Measurements from ENCODE around the gene ERC2. TPM values are rescaled to one million over a fixed set of nuclear protein-coding genes. Genes with fewer than 3 reads are reported as not detected.

The ERC2 gene
- total RNA-seq, 6 donors from 2014 or later, result 0.67 to 14.7 (median 1.3) TPM

DNA sequence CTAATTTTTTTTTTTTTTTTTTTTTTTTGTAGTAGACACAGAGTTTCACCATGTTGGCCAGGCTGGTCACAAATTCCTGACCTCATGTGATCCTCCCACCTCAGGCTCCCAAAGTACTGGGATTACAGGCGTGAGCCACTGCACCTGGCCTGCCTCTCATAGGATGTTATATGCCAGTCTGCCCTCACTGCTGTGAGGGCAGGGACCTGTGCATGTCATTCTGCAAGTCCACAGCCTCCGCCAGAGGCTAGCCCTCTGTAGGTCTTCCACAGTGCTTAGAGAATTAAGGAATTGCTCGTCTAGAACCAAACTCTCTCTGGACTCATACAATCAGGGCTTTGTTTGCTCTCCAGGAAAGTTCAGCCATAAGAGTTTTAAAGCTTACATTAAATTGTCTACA is 817.3 kb downstream of the ERC2 start:
- Histone ChIP-seq H3K36me3 (no peaks in the 10 kb centered on the region), H3K4me3 (no peak overlapping the region), H3K27me3 (no peaks in the 10 kb centered on the region), H3K9me3 (no peaks in the 10 kb centered on the region), H3K27ac (no peak overlapping the region), H3K4me1 (no peaks in the 10 kb centered on the region)
- DNase-seq, result no peak
- 86 to 90% methylated on average over 3 of the region's 3 CpGs for WGBS, 2 donors
- TF ChIP-seq, protein P1, sequence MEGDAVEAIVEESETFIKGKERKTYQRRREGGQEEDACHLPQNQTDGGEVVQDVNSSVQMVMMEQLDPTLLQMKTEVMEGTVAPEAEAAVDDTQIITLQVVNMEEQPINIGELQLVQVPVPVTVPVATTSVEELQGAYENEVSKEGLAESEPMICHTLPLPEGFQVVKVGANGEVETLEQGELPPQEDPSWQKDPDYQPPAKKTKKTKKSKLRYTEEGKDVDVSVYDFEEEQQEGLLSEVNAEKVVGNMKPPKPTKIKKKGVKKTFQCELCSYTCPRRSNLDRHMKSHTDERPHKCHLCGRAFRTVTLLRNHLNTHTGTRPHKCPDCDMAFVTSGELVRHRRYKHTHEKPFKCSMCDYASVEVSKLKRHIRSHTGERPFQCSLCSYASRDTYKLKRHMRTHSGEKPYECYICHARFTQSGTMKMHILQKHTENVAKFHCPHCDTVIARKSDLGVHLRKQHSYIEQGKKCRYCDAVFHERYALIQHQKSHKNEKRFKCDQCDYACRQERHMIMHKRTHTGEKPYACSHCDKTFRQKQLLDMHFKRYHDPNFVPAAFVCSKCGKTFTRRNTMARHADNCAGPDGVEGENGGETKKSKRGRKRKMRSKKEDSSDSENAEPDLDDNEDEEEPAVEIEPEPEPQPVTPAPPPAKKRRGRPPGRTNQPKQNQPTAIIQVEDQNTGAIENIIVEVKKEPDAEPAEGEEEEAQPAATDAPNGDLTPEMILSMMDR (IDR thresholded peaks at IDR 0.05), result no peak
- TF ChIP-seq POLR2A (IDR thresholded peaks at IDR 0.05), result no peak
- no peak for TF ChIP-seq EP300 (IDR thresholded peaks at IDR 0.05)
- no peak for TF ChIP-seq POLR2AphosphoS5 (IDR thresholded peaks at IDR 0.05)
- no peak for ATAC-seq (ENCODE audit: low FRiP score in 2 of 2)

- no peak for ATAC-seq (ENCODE audit: low FRiP score in 2 of 2)
- H3K36me3 ChIP-seq, result no peaks in the 10 kb centered on the region
- TF ChIP-seq EP300 (IDR thresholded peaks at IDR 0.05) (no peak), POLR2AphosphoS5 (IDR thresholded peaks at IDR 0.05) (no peak), POLR2A (IDR thresholded peaks at IDR 0.05) (no peak)
- TF ChIP-seq, protein P1 (IDR thresholded peaks at IDR 0.05), result no peak
- DNase-seq, result no peak
- no peak overlapping the region for H3K4me3 ChIP-seq
- H3K27ac ChIP-seq, result no peak overlapping the region
- no peaks in the 10 kb centered on the region for H3K9me3 ChIP-seq
- H3K27me3 ChIP-seq, result no peaks in the 10 kb centered on the region
- WGBS, 2 donors, result 88 to 93% methylated on average over 4 of the region's 4 CpGs
- no peaks in the 10 kb centered on the region for H3K4me1 ChIP-seq
Observed at GRCh38 chr3:55650011-55650410, 818.3 kb downstream of the ERC2 start.

DNA sequence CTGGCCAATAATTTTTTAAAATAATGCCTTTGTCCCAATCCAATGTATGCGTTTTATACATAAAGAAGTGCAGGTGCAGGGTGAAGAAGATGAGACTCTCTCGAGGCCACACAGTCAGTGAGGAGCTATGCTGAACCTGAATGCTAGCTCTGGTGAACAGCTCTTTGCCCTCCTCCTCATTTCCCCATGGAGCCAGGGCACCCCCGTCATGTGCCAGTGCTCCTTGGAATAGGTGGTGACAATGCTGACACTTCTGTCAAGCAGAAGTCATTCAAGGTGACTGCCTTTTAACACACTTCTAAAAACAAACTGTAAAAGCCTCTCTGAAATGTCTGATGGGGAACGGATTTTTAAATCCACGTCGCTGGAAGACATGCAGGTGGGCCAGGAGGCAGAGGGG is 818.7 kb downstream of the ERC2 start:
- 77 to 79% methylated on average over 6 of the region's 6 CpGs for WGBS, 2 donors

GRCh38 chr3:55648591-55649318 is 819.5 kb downstream of the ERC2 start:
- WGBS, 2 donors, result 70 to 72% methylated on average over 5 to 7 of the region's 7 CpGs
- H3K9me3 ChIP-seq, result no peaks in the 10 kb centered on the region
- no peak overlapping the region for H3K4me3 ChIP-seq
- H3K36me3 ChIP-seq, result no peaks in the 10 kb centered on the region
- no peak for TF ChIP-seq POLR2AphosphoS5 (IDR thresholded peaks at IDR 0.05)
- TF ChIP-seq EP300 (IDR thresholded peaks at IDR 0.05), result no peak
- TF ChIP-seq, protein P1 (IDR thresholded peaks at IDR 0.05), result no peak
- no peak for TF ChIP-seq POLR2A (IDR thresholded peaks at IDR 0.05)
- no peak overlapping the region for H3K27ac ChIP-seq
- no peaks in the 10 kb centered on the region for H3K27me3 ChIP-seq
- DNase-seq, result no peak
- no peaks in the 10 kb centered on the region for H3K4me1 ChIP-seq
- ATAC-seq (ENCODE audit: low FRiP score in 2 of 2), result no peak

More for the DNA sequence above, 818.7 kb downstream of the ERC2 start:
- Histone ChIP-seq H3K27ac (no peak overlapping the region), H3K4me1 (no peaks in the 10 kb centered on the region), H3K4me3 (no peak overlapping the region), H3K36me3 (no peaks in the 10 kb centered on the region), H3K27me3 (no peaks in the 10 kb centered on the region), H3K9me3 (no peaks in the 10 kb centered on the region)
- TF ChIP-seq, protein P1 (IDR thresholded peaks at IDR 0.05), result no peak
- TF ChIP-seq EP300 (IDR thresholded peaks at IDR 0.05), result no peak
- ATAC-seq (ENCODE audit: low FRiP score in 2 of 2), result no peak
- DNase-seq, result no peak

DNA sequence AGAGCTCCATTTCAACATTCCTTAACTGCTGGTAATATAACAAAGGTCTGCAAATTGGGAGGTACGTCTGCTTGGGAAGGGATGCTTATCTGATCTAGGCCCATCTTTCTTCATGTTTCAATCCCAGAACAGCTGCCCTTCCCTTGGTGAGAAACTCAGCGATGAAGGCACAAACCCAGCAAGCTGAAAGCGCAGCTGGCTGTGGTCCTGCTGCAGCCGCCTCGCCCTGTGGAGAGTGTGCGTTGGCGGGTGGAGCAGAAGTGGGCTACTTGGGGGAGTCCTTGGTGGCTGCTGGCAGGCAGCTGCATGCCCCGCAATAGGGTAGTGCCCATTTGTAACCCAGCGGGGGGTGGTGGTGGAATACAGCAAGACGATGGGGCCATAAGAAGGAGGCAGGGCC is 820.6 kb downstream of the ERC2 start:
- Histone ChIP-seq H3K27ac (no peak overlapping the region), H3K4me3 (no peak overlapping the region), H3K4me1 (no peaks in the 10 kb centered on the region), H3K36me3 (no peaks in the 10 kb centered on the region), H3K27me3 (no peaks in the 10 kb centered on the region), H3K9me3 (no peaks in the 10 kb centered on the region)
- DNase-seq, result peak in 1 of 2 donors; percentile 51
- ATAC-seq (ENCODE audit: low FRiP score in 2 of 2), result no peak
- TF ChIP-seq POLR2AphosphoS5 (IDR thresholded peaks at IDR 0.05), result no peak
- no peak for TF ChIP-seq POLR2A (IDR thresholded peaks at IDR 0.05)
- no peak for TF ChIP-seq EP300 (IDR thresholded peaks at IDR 0.05)
- TF ChIP-seq, protein P1 (IDR thresholded peaks at IDR 0.05), result no peak
- WGBS, 2 donors, result 68 to 82% methylated on average over 9 to 10 of the region's 10 CpGs

Data from upper lobe of left lung (tissue), 6 donors.